ENCODE results near the gene TUBB4B. TPM values are rescaled to one million over a fixed set of nuclear protein-coding genes. Genes with fewer than 3 reads are reported as not detected.
A peak's percentile ranks its signal among the peaks of the same experiment; 100 is the strongest.

Gene TUBB4B
- total RNA-seq, 1 donor from 2014 or later: 245 TPM

- Mint-ChIP-seq H3K27me3 (no peaks in the 10 kb centered on the region), H3K27ac (peak within 1 kb of the TSS; percentile 89), H3K9me3 (ENCODE audit: low read depth) (no peaks in the 10 kb centered on the region), H3K36me3 (ENCODE audit: insufficient read depth) (no peaks in the 10 kb centered on the region), H3K4me1 (ENCODE audit: low read depth) (peaks cover 9% of the 10 kb centered on the region), H3K4me3 (ENCODE audit: low read depth) (peak within 1 kb of the TSS; percentile 51)
- TF ChIP-seq CTCF (IDR thresholded peaks at IDR 0.05; ENCODE audit: unreplicated experiment): peak; percentile 87
- DNase-seq (ENCODE audit: low spot score, unreplicated experiment): peak; percentile 80
Observed at GRCh38 chr9:137227054-137227852, 13.8 kb upstream of the TUBB4B start, which contains the start of gene RNF224. RNF224 (plus strand) TSS chr9:137227502; CDS start chr9:137228336, 834 bp downstream.

- Mint-ChIP-seq H3K9me3 (ENCODE audit: low read depth) (no peaks in the 10 kb centered on the region), H3K36me3 (ENCODE audit: insufficient read depth) (no peaks in the 10 kb centered on the region), H3K4me3 (ENCODE audit: low read depth) (peak overlapping the region; percentile 51), H3K4me1 (ENCODE audit: low read depth) (peaks cover 9% of the 10 kb centered on the region), H3K27ac (peak overlapping the region; percentile 89), H3K27me3 (no peaks in the 10 kb centered on the region)
- TF ChIP-seq CTCF (IDR thresholded peaks at IDR 0.05; ENCODE audit: unreplicated experiment): no peak
- no peak for DNase-seq (ENCODE audit: low spot score, unreplicated experiment)
Observed at GRCh38 chr9:137227853-137228505, 13.1 kb upstream of the TUBB4B start.

GRCh38 chr9:137228506-137228967, 12.6 kb upstream of the TUBB4B start:
- Mint-ChIP-seq H3K27me3 (no peaks in the 10 kb centered on the region), H3K9me3 (ENCODE audit: low read depth) (no peaks in the 10 kb centered on the region), H3K36me3 (ENCODE audit: insufficient read depth) (no peaks in the 10 kb centered on the region), H3K4me1 (ENCODE audit: low read depth) (peaks cover 9% of the 10 kb centered on the region), H3K4me3 (ENCODE audit: low read depth) (no peak overlapping the region), H3K27ac (no peak overlapping the region)
- TF ChIP-seq CTCF (IDR thresholded peaks at IDR 0.05; ENCODE audit: unreplicated experiment): no peak
- no peak for DNase-seq (ENCODE audit: low spot score, unreplicated experiment)

GRCh38 chr9:137228968-137229896, 11.9 kb upstream of the TUBB4B start:
- Mint-ChIP-seq H3K36me3 (ENCODE audit: insufficient read depth) (no peaks in the 10 kb centered on the region), H3K9me3 (ENCODE audit: low read depth) (no peaks in the 10 kb centered on the region), H3K4me3 (ENCODE audit: low read depth) (no peak overlapping the region), H3K27me3 (no peaks in the 10 kb centered on the region), H3K4me1 (ENCODE audit: low read depth) (peaks cover 9% of the 10 kb centered on the region), H3K27ac (no peak overlapping the region)
- TF ChIP-seq CTCF (IDR thresholded peaks at IDR 0.05; ENCODE audit: unreplicated experiment): no peak
- DNase-seq (ENCODE audit: low spot score, unreplicated experiment): no peak
